Activated naive CD4-positive, alpha-beta T cell treated with anti-CD3 and anti-CD28 coated beads for 36 hours (primary cell): ENCODE measurements around the gene ADIG. TPM values are rescaled to one million over a fixed set of nuclear protein-coding genes. Genes with fewer than 3 reads are reported as not detected.

Experiments
- CTCF ChIA-PET: fragments of 350-600 bp; sonication (Branson Sonifier 250); formaldehyde crosslinking; loops from one replicate; lab custom pipeline; 2021; ENCODE audit warnings: antibody characterized with exemption; lab: Charles Lee
- DNase-seq: peaks from one replicate; pipeline ENCODE4 v3.0.0-alpha.2; 2020
- H3K27ac Mint-ChIP-seq: one replicate; pipeline ENCODE4 v1.8.0; 2021; ENCODE audit warnings: mild to moderate bottlenecking, mixed read lengths
- H3K27me3 Mint-ChIP-seq: one replicate; pipeline ENCODE4 v1.8.0; 2021; ENCODE audit warnings: low read depth, mixed read lengths
- H3K36me3 Mint-ChIP-seq: one replicate; pipeline ENCODE4 v1.8.0; 2021; ENCODE audit warnings: low read depth, mixed read lengths
- H3K4me1 Mint-ChIP-seq: one replicate; pipeline ENCODE4 v1.8.0; 2021; ENCODE audit warnings: low read depth, mixed read lengths
- H3K4me3 Mint-ChIP-seq: one replicate; pipeline ENCODE4 v1.8.0; 2021; ENCODE audit warnings: mild to moderate bottlenecking, moderate library complexity, mixed read lengths
- H3K9me3 Mint-ChIP-seq: one replicate; pipeline ENCODE4 v1.8.0; 2021; ENCODE audit warnings: mixed read lengths
- intact Hi-C: fragments of 100-400 bp; cut with micrococcal nuclease; formaldehyde crosslinking; loops from one replicate; pipeline ENCODE4 v1.15.1; 2023
- total RNA-seq, 2 experiments: library from RNA; stranded (reverse); gene quantifications; one replicate each; pipeline ENCODE4 v1.2.3, GENCODE V29; 2021

ADIG gene
- total RNA-seq, 2 experiments from 2014 or later: not detected

- H3K27me3 Mint-ChIP-seq: peaks cover 9% of the 10 kb centered on the region
- H3K4me1 Mint-ChIP-seq: no peaks in the 10 kb centered on the region
- CTCF ChIA-PET: interaction anchor here (0.6 kb wide), 1 partner anchor 26 kb away, joined by 3 read pairs; no protein-coding TSS in a partner anchor
- H3K27ac Mint-ChIP-seq: no peak overlapping the region
- H3K36me3 Mint-ChIP-seq: no peaks in the 10 kb centered on the region
- no peaks in the 10 kb centered on the region for H3K9me3 Mint-ChIP-seq
- DNase-seq: no peak
- no peak overlapping the region for H3K4me3 Mint-ChIP-seq
- intact Hi-C loops: no loop called here
These were observed 34.3 kb downstream of the ADIG start for GRCh38 chr20:38615283-38615682.

- no peak overlapping the region for H3K4me3 Mint-ChIP-seq
- no peak for DNase-seq
- CTCF ChIA-PET: no interaction called here
- H3K4me1 Mint-ChIP-seq: no peaks in the 10 kb centered on the region
- no peak overlapping the region for H3K27ac Mint-ChIP-seq
- intact Hi-C loops: no loop called here
- H3K9me3 Mint-ChIP-seq: no peaks in the 10 kb centered on the region
- H3K36me3 Mint-ChIP-seq: no peaks in the 10 kb centered on the region
- peaks cover 11% of the 10 kb centered on the region for H3K27me3 Mint-ChIP-seq
These were observed 35.5 kb downstream of the ADIG start for GRCh38 chr20:38616457-38616856.

- DNase-seq: no peak
- H3K27me3 Mint-ChIP-seq: peaks cover 11% of the 10 kb centered on the region
- no peak overlapping the region for H3K27ac Mint-ChIP-seq
- no peaks in the 10 kb centered on the region for H3K9me3 Mint-ChIP-seq
- no peaks in the 10 kb centered on the region for H3K36me3 Mint-ChIP-seq
- no peaks in the 10 kb centered on the region for H3K4me1 Mint-ChIP-seq
- no peak overlapping the region for H3K4me3 Mint-ChIP-seq
- CTCF ChIA-PET: no interaction called here
- intact Hi-C loops: no loop called here
These were observed 36.2 kb downstream of the ADIG start for GRCh38 chr20:38617011-38617829.

- Mint-ChIP-seq H3K9me3 (no peaks in the 10 kb centered on the region), H3K27me3 (peaks cover 11% of the 10 kb centered on the region), H3K36me3 (no peaks in the 10 kb centered on the region), H3K4me1 (no peaks in the 10 kb centered on the region), H3K4me3 (no peak overlapping the region), H3K27ac (no peak overlapping the region)
- CTCF ChIA-PET: no interaction called here
- no peak for DNase-seq
- intact Hi-C loops: no loop called here
These were observed 36.8 kb downstream of the ADIG start for GRCh38 chr20:38617830-38618196.

- intact Hi-C loops: no loop called here
- CTCF ChIA-PET: no interaction called here
- no peak overlapping the region for H3K27ac Mint-ChIP-seq
- peaks cover 9% of the 10 kb centered on the region for H3K9me3 Mint-ChIP-seq
- no peaks in the 10 kb centered on the region for H3K4me1 Mint-ChIP-seq
- H3K27me3 Mint-ChIP-seq: peaks cover 9% of the 10 kb centered on the region
- DNase-seq: no peak
- no peak overlapping the region for H3K4me3 Mint-ChIP-seq
- H3K36me3 Mint-ChIP-seq: no peaks in the 10 kb centered on the region
These were observed 39.4 kb downstream of the ADIG start for GRCh38 chr20:38620441-38620840.

- Mint-ChIP-seq H3K9me3 (peaks cover 9% of the 10 kb centered on the region), H3K27me3 (peaks cover 2% of the 10 kb centered on the region), H3K27ac (no peak overlapping the region), H3K4me3 (no peak overlapping the region), H3K36me3 (no peaks in the 10 kb centered on the region), H3K4me1 (no peaks in the 10 kb centered on the region)
- DNase-seq: no peak
- CTCF ChIA-PET: interaction anchor here (1.2 kb wide), 1 partner anchor 11 kb away, joined by 3 read pairs; no protein-coding TSS in a partner anchor
- intact Hi-C loops: no loop called here
These were observed 42.1 kb downstream of the ADIG start for GRCh38 chr20:38623061-38623460.

GRCh38 chr20:38624084-38624483 lies 43.1 kb downstream of the ADIG start:
- peaks cover 9% of the 10 kb centered on the region for H3K9me3 Mint-ChIP-seq
- H3K27ac Mint-ChIP-seq: no peak overlapping the region
- H3K36me3 Mint-ChIP-seq: no peaks in the 10 kb centered on the region
- H3K4me1 Mint-ChIP-seq: no peaks in the 10 kb centered on the region
- H3K4me3 Mint-ChIP-seq: no peak overlapping the region
- CTCF ChIA-PET: no interaction called here
- no peak for DNase-seq
- H3K27me3 Mint-ChIP-seq: peaks cover 2% of the 10 kb centered on the region
- intact Hi-C loops: no loop called here

- H3K4me1 Mint-ChIP-seq: no peaks in the 10 kb centered on the region
- no peak for DNase-seq
- intact Hi-C loops: no loop called here
These were observed 44.9 kb downstream of the ADIG start for GRCh38 chr20:38625896-38626295.

GRCh38 chr20:38626921-38627659 lies 46.1 kb downstream of the ADIG start:
- Mint-ChIP-seq H3K4me1 (no peaks in the 10 kb centered on the region), H3K27me3 (no peaks in the 10 kb centered on the region), H3K4me3 (no peak overlapping the region), H3K27ac (no peak overlapping the region), H3K9me3 (peaks cover 9% of the 10 kb centered on the region), H3K36me3 (no peaks in the 10 kb centered on the region)
- DNase-seq: no peak
- CTCF ChIA-PET: no interaction called here
- intact Hi-C loops: no loop called here

More at GRCh38 chr20:38625896-38626295, 44.9 kb downstream of the ADIG start:
- Mint-ChIP-seq H3K4me3 (no peak overlapping the region), H3K36me3 (no peaks in the 10 kb centered on the region), H3K27me3 (peaks cover under 1% of the 10 kb centered on the region), H3K27ac (no peak overlapping the region), H3K9me3 (peaks cover 9% of the 10 kb centered on the region)
- CTCF ChIA-PET: no interaction called here

- DNase-seq: no peak
- intact Hi-C loops: no loop called here
- Mint-ChIP-seq H3K4me1 (peaks cover 2% of the 10 kb centered on the region), H3K4me3 (no peak overlapping the region), H3K36me3 (no peaks in the 10 kb centered on the region), H3K27ac (no peak overlapping the region), H3K27me3 (peaks cover 6% of the 10 kb centered on the region), H3K9me3 (peaks cover 8% of the 10 kb centered on the region)
- CTCF ChIA-PET: interaction anchor here (0.6 to 1.2 kb wide), 3 partner anchors 102 to 226 kb away, joined by 3 to 5 read pairs (median 3); no protein-coding TSS in a partner anchor
These were observed 47.8 kb downstream of the ADIG start for GRCh38 chr20:38628580-38629470.

- intact Hi-C loops: loop anchor here (5.0 kb wide), 1 partner anchor 417 kb away; no protein-coding TSS in a partner anchor
- DNase-seq: no peak
- H3K4me3 Mint-ChIP-seq: no peak overlapping the region
- no peak overlapping the region for H3K27ac Mint-ChIP-seq
- H3K9me3 Mint-ChIP-seq: no peaks in the 10 kb centered on the region
- peaks cover 12% of the 10 kb centered on the region for H3K27me3 Mint-ChIP-seq
- H3K36me3 Mint-ChIP-seq: no peaks in the 10 kb centered on the region
- CTCF ChIA-PET: no interaction called here
- H3K4me1 Mint-ChIP-seq: peaks cover 2% of the 10 kb centered on the region
These were observed 49.0 kb downstream of the ADIG start for GRCh38 chr20:38629979-38630378.

- Mint-ChIP-seq H3K9me3 (no peaks in the 10 kb centered on the region), H3K4me3 (no peak overlapping the region), H3K36me3 (no peaks in the 10 kb centered on the region), H3K27me3 (peaks cover 12% of the 10 kb centered on the region), H3K27ac (no peak overlapping the region), H3K4me1 (peaks cover 2% of the 10 kb centered on the region)
- DNase-seq: no peak
- intact Hi-C loops: loop anchor here (5.0 kb wide), 1 partner anchor 417 kb away; no protein-coding TSS in a partner anchor
- CTCF ChIA-PET: no interaction called here
These were observed 49.7 kb downstream of the ADIG start for GRCh38 chr20:38630727-38631126.
